ENCODE measurements around the gene HSF2. TPM values are rescaled to one million over a fixed set of nuclear protein-coding genes. Genes with fewer than 3 reads are reported as not detected.
"Not testable (repeated sequence)": the region's sequence is repeated elsewhere in the genome, so short reads cannot be mapped to it uniquely, and the experiment has no call there.

Gene HSF2
- polyA plus RNA-seq, 1 donor from 2014 or later, result 153 TPM

GRCh38 chr6:122449069-122449468, 49.6 kb downstream of the HSF2 start:
- H3K4me2 ChIP-seq (ENCODE audit: low read length), result no peak overlapping the region
- H3K9me3 ChIP-seq (ENCODE audit: low read length), result no peaks in the 10 kb centered on the region
- peaks cover 19% of the 10 kb centered on the region for H3K36me3 ChIP-seq (ENCODE audit: insufficient read depth, low read length)
- H3K9me2 ChIP-seq (ENCODE audit: insufficient read depth, low read length), result no peaks in the 10 kb centered on the region
- no peak overlapping the region for H2AFZ ChIP-seq (ENCODE audit: low read depth, low read length)
- H3K4me3 ChIP-seq (ENCODE audit: low read length), result no peak overlapping the region
- TF ChIP-seq CTCF (IDR thresholded peaks at IDR 0.05; ENCODE audit: poor library complexity, severe bottlenecking) (no peak), SMC3 (conservative IDR thresholded peaks at IDR 0.05; ENCODE audit: poor library complexity) (no peak), EP300 (conservative IDR thresholded peaks at IDR 0.05; ENCODE audit: poor library complexity, severe bottlenecking) (no peak), MXI1 (conservative IDR thresholded peaks at IDR 0.05; ENCODE audit: poor library complexity, severe bottlenecking) (no peak), EZH2 (IDR thresholded peaks at IDR 0.05; ENCODE audit: borderline replicate concordance, insufficient read depth, low read length, poor library complexity, severe bottlenecking) (no peak), TAF1 (IDR thresholded peaks at IDR 0.05; ENCODE audit: low read depth) (no peak), POLR2AphosphoS5 (IDR thresholded peaks at IDR 0.05) (no peak), RAD21 (conservative IDR thresholded peaks at IDR 0.05) (no peak)
- H4K20me1 ChIP-seq (ENCODE audit: insufficient read depth), result no peaks in the 10 kb centered on the region
- H3K79me2 ChIP-seq (replicated peaks; ENCODE audit: insufficient read depth, low read length), result peaks cover 5% of the 10 kb centered on the region
- H3K9ac ChIP-seq (ENCODE audit: low read length), result no peak overlapping the region
- no peak overlapping the region for H3K27ac ChIP-seq (ENCODE audit: low read length)
- H3F3A ChIP-seq (ENCODE audit: insufficient read depth, low read length, poor library complexity, severe bottlenecking), result no peaks in the 10 kb centered on the region
- no peaks in the 10 kb centered on the region for H3K27me3 ChIP-seq (ENCODE audit: insufficient read depth, low read depth, low read length)

- H3F3A ChIP-seq (ENCODE audit: insufficient read depth, low read length, poor library complexity, severe bottlenecking), result no peaks in the 10 kb centered on the region
- H3K9me3 ChIP-seq (ENCODE audit: low read length), result no peaks in the 10 kb centered on the region
- no peaks in the 10 kb centered on the region for H3K27me3 ChIP-seq (ENCODE audit: insufficient read depth, low read depth, low read length)
- H3K9ac ChIP-seq (ENCODE audit: low read length), result no peak overlapping the region
- H3K79me2 ChIP-seq (replicated peaks; ENCODE audit: insufficient read depth, low read length), result peaks cover 15% of the 10 kb centered on the region
- no peak overlapping the region for H3K4me2 ChIP-seq (ENCODE audit: low read length)
- H3K36me3 ChIP-seq (ENCODE audit: insufficient read depth, low read length), result peaks cover 23% of the 10 kb centered on the region
- TF ChIP-seq SMC3 (conservative IDR thresholded peaks at IDR 0.05; ENCODE audit: poor library complexity) (no peak), EP300 (conservative IDR thresholded peaks at IDR 0.05; ENCODE audit: poor library complexity, severe bottlenecking) (no peak), RAD21 (conservative IDR thresholded peaks at IDR 0.05) (no peak), EZH2 (IDR thresholded peaks at IDR 0.05; ENCODE audit: borderline replicate concordance, insufficient read depth, low read length, poor library complexity, severe bottlenecking) (no peak), POLR2AphosphoS5 (IDR thresholded peaks at IDR 0.05) (no peak)
- H3K9me2 ChIP-seq (ENCODE audit: insufficient read depth, low read length), result no peaks in the 10 kb centered on the region
- H3K27ac ChIP-seq (ENCODE audit: low read length), result no peak overlapping the region
- H2AFZ ChIP-seq (ENCODE audit: low read depth, low read length), result no peak overlapping the region
- H4K20me1 ChIP-seq (ENCODE audit: insufficient read depth), result no peaks in the 10 kb centered on the region
- no peak overlapping the region for H3K4me3 ChIP-seq (ENCODE audit: low read length)
Measured at GRCh38 chr6:122452509-122452908, 53.1 kb downstream of the HSF2 start.

GRCh38 chr6:122454673-122455072, 55.2 kb downstream of the HSF2 start:
- Histone ChIP-seq H3K9ac (ENCODE audit: low read length) (no peak overlapping the region), H3K9me3 (ENCODE audit: low read length) (no peaks in the 10 kb centered on the region), H3K4me3 (ENCODE audit: low read length) (no peak overlapping the region), H4K20me1 (ENCODE audit: insufficient read depth) (peaks cover 14% of the 10 kb centered on the region), H3K79me2 (replicated peaks; ENCODE audit: insufficient read depth, low read length) (peaks cover 30% of the 10 kb centered on the region), H3K36me3 (ENCODE audit: insufficient read depth, low read length) (peaks cover 15% of the 10 kb centered on the region), H3K4me2 (ENCODE audit: low read length) (no peak overlapping the region), H3K27me3 (ENCODE audit: insufficient read depth, low read depth, low read length) (no peaks in the 10 kb centered on the region), H2AFZ (ENCODE audit: low read depth, low read length) (no peak overlapping the region), H3K9me2 (ENCODE audit: insufficient read depth, low read length) (no peaks in the 10 kb centered on the region), H3K27ac (ENCODE audit: low read length) (no peak overlapping the region), H3F3A (ENCODE audit: insufficient read depth, low read length, poor library complexity, severe bottlenecking) (no peaks in the 10 kb centered on the region)
- TF ChIP-seq REST (IDR thresholded peaks at IDR 0.05; ENCODE audit: borderline replicate concordance), result no peak
- TF ChIP-seq MXI1 (conservative IDR thresholded peaks at IDR 0.05; ENCODE audit: poor library complexity, severe bottlenecking), result no peak
- no peak for TF ChIP-seq CTCF (IDR thresholded peaks at IDR 0.05; ENCODE audit: poor library complexity, severe bottlenecking)
- TF ChIP-seq TAF1 (IDR thresholded peaks at IDR 0.05; ENCODE audit: low read depth), result no peak
- TF ChIP-seq SMC3 (conservative IDR thresholded peaks at IDR 0.05; ENCODE audit: poor library complexity), result no peak
- no peak for TF ChIP-seq EZH2 (IDR thresholded peaks at IDR 0.05; ENCODE audit: borderline replicate concordance, insufficient read depth, low read length, poor library complexity, severe bottlenecking)

- H3K27me3 ChIP-seq (ENCODE audit: insufficient read depth, low read depth, low read length); H2AFZ ChIP-seq (ENCODE audit: low read depth, low read length); H3K9ac ChIP-seq (ENCODE audit: low read length); H3K4me2 ChIP-seq (ENCODE audit: low read length); H3F3A ChIP-seq (ENCODE audit: insufficient read depth, low read length, poor library complexity, severe bottlenecking); H3K9me2 ChIP-seq (ENCODE audit: insufficient read depth, low read length); H3K4me3 ChIP-seq (ENCODE audit: low read length); H3K9me3 ChIP-seq (ENCODE audit: low read length); H3K27ac ChIP-seq (ENCODE audit: low read length): not testable (repeated sequence)
- Histone ChIP-seq H3K36me3 (ENCODE audit: insufficient read depth, low read length) (peaks cover 15% of the 10 kb centered on the region), H4K20me1 (ENCODE audit: insufficient read depth) (peaks cover 14% of the 10 kb centered on the region), H3K79me2 (replicated peaks; ENCODE audit: insufficient read depth, low read length) (peaks cover 34% of the 10 kb centered on the region)
Measured at GRCh38 chr6:122455116-122455515, 55.7 kb downstream of the HSF2 start.

All from neural cell (in vitro differentiated cells).